NCI-H1436 (cell line): ENCODE results near the gene TBX3.

Source experiments
- DNase-seq: peaks from one replicate; lab custom pipeline; 2025; lab: John Stamatoyannopoulos, UW

TBX3 gene

DNA sequence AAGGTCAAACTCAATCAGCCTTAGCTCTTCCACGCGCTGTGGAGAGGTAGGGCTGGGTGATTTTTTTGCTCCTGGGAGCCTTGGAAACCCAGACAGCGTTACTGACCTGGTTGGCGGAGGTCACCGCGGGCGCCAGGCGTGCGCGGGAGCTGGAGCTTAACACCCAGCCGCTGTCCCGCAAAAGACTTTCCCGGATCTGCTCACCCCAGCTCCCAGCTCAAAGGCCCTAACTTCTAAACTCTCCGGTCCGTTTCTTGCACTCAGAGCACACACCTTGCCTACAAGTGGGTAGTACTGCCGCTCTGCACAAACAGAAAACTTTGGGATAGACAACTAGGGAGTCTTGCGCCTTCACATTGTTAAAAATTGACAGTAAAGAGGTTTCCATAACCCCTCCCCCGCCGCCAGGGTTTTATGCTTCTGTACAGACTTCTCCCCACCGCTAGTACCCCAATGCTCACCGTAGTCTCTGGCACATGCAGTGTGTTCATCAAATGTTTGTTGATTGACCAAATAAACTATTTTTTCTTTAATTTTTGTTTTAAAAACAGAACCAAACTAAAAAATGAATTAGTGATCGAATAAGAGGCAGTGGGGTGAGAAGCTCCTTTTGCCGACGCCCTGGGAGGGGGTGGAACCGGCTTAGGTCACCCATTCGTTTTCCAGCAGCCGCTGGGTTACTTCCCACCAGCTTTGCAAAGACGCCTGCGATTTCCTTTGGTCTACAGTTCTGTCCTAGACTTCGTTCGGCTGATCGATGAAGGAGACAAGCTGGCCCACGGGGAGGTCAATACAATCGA lies 12.7 kb upstream of the TBX3 start:
- no peak for DNase-seq

DNA sequence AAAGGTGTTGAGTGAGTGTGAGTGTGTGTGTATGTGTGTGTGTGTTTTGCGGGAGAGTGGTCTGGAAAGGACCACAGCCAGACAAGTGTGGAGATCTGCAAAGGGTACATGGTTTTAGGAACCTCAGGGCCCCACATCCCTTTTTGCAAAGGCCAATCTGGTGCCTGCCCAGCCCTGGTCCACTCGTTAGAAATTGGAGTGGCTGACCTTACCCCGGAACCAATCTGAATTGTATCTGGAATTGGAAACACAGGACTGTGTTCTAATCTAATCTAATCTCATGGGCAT lies 11.3 kb upstream of the TBX3 start:
- no peak for DNase-seq

DNA sequence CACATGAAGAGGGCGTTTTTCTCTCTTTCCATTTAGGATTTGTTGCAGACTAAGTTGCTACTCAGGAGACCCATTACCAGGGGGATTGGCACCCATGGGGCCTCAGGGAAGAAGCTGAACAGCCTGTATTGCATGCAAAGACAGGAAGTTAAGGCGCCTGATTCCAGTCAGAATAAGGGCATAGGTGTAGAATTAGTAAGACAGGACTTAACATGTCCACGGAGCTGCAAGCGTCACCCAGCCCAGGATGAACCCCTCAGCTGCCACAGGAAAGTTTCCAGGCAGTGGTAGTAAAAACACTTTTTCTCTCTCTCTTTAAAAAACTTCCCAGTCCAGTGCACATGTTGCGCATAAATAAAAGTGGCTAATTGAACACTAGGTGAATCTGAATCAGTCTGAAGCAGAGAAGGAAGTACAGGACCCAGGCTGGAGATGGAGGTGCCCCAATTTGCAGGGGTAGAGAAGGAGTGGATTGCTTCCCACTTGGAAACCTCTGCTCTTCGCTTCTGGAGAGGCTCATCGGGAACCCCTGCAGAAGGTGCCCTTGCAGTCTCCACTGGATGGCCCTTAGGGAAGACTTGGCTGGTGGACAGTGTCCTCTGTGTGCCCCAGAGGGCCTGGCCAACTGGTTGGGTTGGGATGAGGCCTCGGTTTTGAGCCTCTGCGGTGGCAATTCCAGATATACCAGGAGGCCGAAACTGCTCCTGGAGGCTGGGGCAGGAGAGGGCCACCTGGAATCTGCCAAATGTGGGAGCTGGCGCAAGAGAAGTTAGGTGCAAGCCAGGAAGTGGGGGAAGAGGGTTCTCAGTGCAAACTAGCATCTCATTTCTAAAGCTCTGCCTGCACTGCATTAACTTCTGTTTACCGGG lies 10.7 kb upstream of the TBX3 start:
- DNase-seq = peak; percentile 38

DNA sequence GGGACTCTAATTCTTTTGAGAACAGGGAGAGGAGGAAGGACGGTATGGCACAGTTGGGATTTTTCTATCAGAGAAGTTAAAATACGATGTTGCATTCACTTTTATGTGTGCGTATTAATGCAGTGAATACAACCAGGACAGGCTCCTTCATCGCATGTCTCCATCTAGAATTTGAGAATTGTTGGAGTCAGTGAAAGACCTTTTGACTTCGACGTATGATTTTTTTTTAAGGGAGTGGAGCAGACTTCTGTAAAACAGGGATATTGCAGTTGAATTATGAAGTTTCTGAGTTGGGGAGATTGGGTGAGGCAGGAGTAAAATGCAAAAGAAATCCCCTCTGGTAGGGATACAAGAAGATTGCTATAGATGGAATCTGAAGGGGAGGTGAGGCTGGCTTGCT lies 9.6 kb upstream of the TBX3 start:
- no peak for DNase-seq

DNA sequence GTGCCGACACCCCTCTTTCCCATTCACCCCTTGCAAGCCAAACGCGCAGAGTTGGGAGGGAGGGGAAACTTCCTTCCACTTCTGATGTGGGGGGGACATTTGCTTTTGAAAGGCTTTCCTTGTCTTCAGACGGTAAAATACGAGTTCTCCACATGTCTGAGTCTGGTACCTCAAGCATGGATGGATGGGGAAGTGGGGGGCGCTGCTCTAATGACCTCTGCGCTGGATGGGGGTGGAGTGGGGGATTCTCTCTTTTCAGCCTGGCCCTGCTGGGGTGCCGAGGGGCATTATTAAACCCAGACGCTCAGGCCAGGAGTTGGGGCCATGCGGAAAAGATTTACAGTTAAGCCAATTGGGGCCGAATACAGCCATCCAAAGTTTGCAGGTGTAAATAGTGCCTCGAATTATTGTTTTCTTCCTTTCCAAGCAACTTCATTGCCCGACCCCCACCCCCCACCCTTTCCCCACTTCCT lies 9.1 kb upstream of the TBX3 start:
- no peak for DNase-seq

DNA sequence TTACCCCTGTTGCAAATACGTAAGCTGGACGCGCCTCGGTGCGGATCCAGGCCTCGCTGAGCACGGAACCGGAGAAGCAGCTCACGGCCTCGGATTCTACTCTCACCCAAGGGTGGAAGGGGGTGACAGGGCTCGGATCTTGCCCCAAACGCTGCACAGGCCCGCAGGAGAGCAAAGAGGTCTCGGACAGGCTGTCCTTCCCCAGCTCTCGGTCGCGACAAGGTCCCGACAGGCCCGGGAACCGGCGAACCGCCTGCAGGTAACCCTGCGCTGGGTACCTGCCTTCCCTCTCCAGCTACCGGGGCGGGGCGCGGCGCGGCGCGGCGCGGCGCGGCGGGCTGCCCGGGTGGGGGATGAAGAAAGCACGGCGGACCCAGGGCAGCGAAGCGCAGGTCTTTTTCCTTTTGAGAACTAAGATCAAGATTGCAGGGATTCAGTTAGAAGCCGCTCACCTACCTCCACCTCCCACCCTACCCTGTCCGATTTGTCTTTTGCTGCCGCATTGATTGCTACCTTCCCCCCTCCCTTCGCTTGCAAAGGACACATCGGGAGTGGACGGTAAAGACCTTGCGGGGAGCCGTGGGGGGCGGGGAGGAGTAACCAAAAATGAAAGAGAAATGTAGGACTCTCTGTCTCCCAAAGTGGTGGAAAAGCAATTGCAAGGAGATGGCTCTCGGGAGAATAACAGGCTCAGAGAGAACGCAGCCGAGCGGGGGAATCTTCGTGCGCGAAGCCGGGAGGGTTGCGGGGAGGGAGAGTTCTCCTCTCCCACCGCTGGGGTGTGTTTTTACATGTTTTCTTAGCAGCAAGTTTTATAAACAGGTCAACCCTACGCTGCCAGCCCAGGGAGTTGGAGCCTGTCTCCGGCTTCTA lies 8.4 kb upstream of the TBX3 start:
- peak; percentile 12 for DNase-seq

DNA sequence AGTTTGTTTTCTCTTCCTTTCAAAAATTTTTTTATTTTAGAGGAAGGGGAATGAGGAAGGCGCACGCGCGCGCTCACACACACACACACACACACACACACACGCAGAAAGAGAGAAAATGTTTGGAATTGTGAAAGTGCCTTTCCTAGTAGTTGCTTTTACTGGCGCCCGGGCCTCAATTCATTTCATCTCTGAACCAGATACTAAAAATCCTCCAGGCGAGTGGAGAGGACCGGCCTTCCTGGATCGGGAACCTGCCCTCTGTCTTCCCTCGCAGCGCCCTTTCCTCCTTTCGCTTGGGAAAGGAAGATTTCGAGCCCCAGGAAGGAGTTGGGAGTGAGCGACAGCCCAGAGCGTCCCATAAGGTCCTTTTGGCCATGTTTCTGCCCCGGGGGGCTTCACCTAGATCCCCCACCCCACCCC lies 7.8 kb upstream of the TBX3 start:
- DNase-seq = no peak

DNA sequence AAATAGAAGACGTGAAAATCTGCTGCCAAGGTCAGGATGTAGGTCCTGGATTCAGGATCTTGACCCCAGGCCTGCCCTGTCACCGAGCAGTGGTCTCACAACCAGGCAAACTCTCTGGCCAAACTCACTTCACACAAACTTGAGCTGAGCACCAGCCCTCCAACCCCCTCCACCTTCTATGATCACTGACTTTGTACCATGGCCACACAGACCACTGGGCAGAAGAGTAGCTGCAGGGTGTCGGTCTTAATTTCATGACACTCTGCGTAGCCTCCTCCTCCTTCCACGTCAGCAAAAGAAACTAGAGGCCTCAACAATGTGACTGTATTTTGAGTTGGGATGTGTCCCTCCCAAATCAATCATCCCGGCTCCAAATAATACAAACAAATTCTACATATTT lies 7.2 kb upstream of the TBX3 start:
- DNase-seq = no peak

DNA sequence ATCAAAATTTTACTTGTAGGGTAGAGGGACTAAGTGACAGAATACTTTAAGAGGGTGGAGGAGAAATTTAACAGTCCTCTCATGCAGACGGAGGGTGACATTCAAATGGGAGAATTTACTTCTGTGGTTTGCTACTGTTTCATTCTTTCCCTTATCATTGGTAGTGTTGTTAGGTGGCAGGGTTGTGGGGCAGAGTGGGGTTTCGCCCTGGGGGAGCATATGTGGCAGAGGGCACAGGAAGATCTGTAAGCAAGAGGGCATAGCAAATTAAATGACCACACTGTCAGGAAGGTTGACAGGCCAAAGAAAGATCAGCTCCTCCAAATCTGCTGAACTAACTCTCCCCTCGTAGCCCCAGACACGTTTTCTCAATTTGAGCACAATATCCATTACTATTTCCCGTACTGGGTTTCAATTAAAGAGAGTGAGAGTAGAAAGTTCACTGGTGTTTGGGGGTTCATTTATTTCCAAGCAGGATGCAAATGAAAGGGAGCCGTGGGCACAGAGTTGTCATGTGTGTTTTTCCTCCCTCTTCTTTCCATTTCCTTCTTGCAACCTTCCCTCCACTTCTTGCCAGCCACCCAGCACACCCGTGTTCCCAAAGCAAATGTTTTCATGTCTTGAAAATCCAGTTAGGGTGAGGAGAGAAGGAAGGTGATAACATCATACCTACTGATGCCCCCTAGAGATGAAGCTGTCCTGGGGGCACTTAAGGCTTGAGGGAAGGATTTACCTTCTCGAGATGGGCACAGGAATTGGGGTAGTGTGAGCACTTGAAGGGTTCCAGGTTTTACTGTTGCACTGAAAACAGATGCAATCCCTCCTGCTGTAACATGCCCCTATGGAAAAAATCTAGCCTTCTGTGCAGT lies 6.5 kb upstream of the TBX3 start:
- no peak for DNase-seq

DNA sequence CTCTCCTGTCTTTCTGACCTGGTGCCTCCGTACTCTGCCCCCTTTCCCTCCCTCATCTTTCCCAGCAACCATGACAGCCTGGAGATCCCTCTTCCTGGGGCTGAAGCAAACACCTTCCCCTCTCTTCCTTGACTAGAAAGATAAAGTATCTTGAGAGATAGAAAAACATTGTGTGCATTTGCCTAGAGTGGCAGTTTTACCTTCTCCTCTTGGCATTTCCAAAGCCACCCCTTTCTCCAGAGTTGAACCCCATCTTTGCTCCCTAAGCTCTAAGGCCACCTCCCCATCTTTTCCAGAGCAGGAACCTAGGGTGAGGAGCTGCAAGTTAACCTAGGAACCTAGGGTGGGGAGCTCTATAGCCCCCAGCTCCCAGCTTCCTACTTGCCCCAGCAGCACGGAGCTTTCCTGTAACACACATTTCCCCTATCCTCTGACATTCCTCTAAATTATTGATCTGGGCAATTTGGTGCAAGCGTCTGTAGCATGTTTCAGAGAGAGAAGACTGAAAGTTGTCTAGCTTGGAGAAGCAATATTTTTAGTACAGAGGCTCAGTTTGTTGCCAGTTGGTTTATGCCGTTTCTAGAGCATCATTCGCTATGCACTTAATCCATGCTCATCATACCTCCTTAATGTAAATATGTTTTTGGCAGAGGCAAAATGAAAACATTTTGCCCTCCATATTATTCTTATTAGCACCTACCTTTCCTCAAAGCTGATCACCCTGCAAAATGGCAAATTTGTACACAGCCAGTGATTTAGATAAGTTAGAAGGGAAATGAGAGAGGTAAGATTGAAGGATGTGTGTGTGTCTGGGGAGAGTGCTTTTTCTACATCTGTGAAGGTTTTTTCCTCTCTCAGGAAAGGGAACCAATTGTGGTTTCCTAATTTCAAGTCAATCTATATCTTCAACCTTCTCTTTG lies 5.4 kb upstream of the TBX3 start:
- DNase-seq = no peak

DNA sequence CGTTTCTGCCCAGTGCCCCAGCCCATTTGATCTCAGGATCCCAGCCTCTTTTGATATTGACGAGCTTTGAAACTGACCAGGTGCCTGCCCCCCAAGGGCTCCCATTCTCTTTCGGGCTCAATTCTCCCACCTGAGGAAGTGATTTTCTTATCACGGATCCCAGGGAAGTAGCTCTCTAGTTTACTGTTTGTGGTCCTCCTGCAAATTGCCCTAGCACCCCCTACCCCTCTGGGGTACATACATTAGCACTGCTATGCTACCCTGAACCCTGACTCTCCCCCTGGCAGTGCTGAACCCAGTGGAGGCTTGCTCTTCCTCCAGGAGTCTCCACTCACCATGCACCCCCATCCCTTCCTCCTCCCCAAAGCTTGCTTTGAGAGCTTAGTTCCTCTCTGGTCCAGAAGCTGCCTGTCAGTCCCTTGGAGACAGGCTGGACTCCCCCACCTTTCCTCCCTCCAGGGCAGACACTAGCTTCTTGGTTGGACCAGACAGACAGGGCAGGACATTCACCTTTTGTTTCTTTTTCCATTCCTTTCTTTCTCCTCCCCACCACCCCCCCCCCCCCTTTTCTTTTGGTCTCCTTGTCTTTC lies 4.4 kb upstream of the TBX3 start:
- DNase-seq = no peak

DNA sequence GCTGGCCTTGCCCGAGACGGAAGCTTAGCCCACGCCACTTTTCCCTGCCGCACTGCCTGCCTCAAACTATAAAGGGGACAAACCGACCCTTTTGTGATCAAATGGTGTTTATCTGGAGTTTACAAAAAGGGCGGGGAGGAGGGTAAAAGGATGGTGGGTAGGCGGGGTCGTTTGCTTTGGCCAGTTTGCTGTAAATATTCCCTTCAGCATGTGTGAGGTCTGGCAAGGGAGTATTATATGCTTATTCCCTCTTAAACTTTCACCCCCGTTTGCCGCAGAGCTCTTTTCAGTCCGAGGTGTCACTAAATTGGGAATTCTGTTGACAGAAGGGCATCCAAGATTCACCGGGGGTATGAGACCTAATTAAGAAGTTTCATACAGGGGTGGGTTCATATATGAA lies 3.8 kb upstream of the TBX3 start:
- DNase-seq = no peak

DNA sequence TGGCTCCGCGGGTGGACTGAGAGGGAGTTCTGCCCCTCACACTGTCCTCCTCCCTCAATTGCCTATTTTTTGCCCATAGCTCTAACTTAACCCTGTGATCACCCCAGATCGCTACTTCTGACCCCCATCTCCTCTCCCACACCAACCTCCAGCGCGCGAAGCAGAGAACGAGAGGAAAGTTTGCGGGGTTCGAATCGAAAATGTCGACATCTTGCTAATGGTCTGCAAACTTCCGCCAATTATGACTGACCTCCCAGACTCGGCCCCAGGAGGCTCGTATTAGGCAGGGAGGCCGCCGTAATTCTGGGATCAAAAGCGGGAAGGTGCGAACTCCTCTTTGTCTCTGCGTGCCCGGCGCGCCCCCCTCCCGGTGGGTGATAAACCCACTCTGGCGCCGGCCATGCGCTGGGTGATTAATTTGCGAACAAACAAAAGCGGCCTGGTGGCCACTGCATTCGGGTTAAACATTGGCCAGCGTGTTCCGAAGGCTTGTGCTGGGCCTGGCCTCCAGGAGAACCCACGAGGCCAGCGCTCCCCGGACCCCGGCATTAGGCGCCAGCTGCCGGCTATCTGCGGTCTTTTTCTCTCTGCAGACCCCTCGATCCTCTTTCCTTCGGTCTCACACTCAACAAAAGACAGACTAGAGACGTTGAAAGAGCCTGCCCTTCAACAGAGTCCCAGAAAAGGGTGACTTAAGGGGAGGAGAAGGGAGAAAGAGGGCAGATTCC lies 3.0 kb upstream of the TBX3 start:
- no peak for DNase-seq

DNA sequence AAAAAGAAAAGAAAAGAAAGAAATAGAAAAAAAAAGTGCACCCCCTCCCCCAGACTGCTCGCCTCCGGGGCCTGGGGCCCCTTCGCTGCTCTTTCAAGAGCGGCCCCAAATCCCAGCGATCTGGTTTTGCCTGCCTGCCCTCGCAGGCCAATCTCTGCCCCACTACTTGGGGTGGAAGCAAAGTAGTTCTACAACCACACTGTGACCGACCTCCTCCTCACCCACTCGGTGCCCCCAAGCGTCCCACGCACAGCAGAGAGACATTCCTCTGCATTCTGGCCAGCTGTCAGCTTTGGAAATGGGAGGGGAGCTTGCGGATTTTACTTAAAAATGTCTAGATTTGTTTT lies 2.4 kb upstream of the TBX3 start:
- no peak for DNase-seq

DNA sequence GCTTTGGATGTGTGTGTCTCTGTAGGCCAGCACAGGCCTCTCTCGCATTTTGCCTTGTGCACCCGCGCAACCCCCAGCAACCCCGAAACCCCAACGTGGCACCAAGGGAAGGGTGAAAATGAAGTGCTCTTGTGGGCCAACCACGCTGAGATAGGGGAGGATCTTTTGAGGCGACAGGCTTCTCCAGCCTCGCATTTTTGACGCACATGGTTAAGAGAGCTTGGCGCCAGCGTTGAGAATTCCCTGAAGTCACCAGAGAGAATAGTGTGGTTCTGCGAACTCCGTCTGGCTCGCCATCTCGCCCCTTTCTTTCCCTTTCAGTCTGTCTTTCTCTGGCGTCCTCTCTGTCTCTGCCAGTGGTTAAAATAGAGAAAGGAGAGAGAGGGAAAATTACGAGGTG lies 1.9 kb upstream of the TBX3 start:
- DNase-seq = no peak

DNA sequence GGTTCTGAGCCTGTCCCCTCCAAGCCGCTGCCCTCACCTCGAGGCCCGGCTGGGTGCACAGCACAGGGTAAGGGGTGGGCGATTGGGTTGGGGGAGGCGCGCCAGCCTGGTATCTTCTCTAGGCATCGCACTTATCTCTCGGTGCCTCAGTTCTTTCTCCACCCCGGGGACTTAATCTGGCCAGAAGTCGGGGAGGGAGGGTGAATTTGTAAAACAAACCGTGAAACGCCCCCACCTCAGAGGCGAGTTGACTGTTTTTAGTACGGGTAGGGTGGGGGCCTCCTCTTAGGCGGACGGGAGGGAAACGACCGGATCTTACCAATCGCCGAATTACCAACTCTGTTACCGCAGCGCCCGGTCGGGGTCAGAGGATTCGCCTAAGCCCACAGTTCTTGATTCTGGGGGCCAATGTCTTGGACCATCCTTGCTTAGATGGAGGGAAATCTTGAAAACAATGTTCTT lies 1.4 kb upstream of the TBX3 start:
- no peak for DNase-seq

DNA sequence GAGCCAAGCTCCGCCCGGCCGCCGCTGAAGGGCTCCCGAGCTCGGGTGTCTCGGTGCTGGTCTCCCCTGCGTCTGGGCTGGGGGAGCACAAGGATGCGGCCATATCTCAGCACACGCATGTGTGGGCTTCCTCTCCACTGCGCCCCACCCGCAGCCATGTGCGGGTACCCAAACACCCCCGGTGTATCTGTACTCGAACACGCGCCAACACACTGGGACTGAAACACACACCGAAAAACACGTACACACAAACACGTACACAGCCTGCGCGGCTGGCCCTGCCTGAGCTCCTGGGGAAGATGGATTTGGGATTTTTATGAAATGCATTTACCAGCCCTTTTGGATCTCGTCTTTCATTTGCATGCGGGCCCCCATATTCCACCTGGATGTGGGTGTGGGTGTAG lies 897 bp upstream of the TBX3 start:
- no peak for DNase-seq

DNA sequence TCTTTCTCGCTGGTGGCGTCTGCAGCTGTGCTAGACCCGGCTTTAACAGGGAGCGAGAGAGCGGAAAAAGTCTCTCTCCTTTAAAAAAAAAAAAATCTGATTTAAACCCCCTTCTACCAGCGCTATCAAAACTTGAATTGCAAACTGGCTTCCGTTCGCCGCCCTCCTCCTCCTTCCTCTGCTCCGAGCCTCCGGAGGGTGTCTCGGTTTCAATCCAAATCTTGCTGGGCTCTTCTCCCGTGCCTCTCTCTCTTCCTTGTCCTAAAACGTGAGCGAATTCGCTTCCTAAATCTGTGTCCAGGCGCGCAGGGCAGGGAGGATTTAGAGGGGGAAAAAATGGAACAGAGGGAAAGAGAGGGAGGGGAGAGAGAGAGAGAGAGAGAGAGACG lies 272 bp downstream of the TBX3 start:
- DNase-seq = no peak
